ENCODE results near the gene ZNF254.
"Not testable (repeated sequence)": the region's sequence is repeated elsewhere in the genome, so short reads cannot be mapped to it uniquely, and the experiment has no call there.

The ZNF254 gene

GRCh38 chr19:24073807-24074206 lies 13.2 kb upstream of the ZNF254 start:
- no peak for DNase-seq

- no peak for DNase-seq
Observed at GRCh38 chr19:24074720-24075454, 12.1 kb upstream of the ZNF254 start.

DNA sequence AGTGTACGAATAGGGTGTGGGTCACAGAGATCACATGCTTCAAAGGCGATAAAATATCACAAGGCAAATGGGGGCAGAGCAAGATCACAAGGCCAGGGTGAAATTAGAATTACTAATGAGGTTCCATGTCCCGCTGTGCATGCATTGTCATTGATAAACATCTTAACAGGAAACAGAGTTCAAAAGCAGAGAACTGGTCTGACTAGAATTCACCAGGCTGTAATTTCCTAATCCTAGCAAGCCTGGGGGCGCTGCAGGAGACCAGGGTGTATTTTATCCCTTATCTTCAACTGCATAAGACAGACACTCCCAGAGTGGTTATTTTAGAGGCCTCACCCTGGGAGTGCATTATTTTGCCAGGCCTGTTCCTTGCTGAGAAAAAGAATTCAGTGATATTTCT lies 11.5 kb upstream of the ZNF254 start:
- DNase-seq, result not testable (repeated sequence)

DNA sequence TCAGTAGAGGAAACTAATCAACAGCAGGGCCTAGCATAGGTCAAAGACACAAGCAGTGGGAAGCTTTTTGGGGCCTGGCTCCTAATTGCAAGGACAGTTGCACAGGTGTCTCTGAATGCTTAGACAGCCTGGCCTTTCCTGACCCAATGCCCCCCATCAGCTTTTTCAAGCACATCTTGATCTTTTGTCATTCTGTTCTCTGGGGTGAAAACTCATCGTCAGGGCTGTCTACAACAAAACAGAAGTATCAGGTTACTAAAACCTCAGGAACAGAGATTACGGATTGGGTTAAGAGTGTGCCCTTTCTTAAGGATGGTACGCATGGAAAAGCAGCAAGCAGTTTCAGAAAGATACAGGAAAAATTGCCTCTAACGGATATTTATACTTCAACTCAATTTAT lies 8.3 kb upstream of the ZNF254 start:
- DNase-seq, result no peak

GRCh38 chr19:24081056-24081455 lies 5.9 kb upstream of the ZNF254 start:
- no peak for DNase-seq

DNA sequence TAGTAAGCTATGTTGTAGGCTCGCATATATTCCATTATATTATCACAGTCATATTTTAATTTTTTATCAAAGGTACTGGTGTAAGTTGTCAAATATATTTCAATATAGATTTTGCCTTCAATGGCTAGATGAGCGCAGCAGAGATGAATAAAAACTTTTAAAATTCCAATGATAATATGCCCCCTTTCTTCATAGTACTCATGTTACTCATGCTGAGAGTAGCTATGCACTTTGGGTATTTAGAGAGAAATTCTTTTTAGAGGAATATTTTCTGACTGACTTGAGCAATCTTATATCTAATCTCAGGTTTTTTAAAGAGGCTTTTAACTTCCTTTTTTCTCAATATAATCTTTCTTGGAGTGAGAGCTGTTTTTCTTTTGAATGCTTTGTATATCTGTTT lies 11.4 kb downstream of the ZNF254 start:
- DNase-seq, result no peak

DNA sequence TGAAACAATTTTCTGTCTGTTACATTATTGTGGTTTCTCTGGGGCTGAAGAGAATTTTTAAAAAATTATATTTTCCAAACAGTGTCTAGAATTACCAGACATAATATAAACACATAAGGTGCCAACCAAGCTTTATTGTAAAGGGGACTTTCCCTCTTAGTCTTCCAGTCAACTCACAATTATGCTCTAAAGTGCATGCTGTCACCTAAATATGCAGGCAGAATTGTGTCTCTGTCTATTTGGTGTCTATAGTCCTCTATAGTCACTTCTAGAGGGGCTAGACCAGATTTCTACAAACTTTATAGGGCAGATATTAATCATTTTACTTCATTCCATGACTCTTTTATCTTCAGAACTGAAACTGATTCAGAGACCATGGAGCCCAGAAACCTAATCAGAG lies 12.8 kb downstream of the ZNF254 start:
- DNase-seq, result no peak

GRCh38 chr19:24100597-24100996 lies 13.6 kb downstream of the ZNF254 start:
- not testable (repeated sequence) for DNase-seq

DNA sequence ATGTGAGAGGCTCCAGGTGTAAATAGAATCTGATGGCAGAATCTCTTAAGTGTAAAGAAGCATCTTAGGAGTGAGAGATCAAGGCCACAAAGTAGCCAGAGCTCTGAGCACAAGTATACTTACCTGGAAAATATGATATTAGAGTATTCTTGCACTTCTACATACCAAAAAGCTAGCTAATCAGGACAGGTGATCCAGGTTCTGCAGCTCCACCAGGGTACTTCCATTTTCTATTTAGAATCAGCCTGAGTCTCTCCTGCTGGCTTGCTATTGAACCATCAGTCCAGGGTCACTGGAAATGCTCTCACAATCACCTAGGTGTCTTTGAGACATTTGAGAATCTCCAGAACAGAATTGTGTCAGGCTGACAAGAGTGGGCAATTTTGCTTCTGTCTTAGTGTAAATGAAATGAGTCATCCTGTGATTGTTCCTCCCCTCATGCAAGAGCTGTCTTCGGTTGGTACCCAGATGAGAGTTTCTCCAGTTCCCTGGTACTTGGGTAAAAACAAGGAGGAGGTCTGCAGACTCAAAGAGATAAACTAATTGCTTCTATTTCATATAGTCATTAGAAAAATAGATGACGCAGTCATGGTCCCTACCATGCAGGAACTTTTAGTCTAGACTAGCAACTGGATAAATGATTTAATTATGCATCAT lies 14.6 kb downstream of the ZNF254 start:
- no peak for DNase-seq

DNA sequence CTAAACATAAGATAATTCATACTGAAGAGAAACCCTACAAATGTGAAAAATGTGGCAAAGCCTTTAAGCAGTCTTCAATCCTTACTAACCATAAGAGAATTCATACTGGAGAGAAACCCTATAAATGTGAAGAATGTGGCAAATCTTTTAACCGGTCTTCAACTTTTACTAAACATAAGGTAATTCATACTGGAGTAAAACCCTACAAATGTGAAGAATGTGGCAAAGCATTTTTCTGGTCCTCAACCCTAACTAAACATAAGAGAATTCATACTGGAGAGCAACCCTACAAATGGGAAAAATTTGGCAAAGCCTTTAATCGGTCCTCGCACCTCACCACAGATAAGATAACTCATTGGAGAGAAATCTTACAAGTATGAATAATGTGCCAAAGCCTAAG lies 40.6 kb downstream of the ZNF254 start:
- no peak for DNase-seq

DNA sequence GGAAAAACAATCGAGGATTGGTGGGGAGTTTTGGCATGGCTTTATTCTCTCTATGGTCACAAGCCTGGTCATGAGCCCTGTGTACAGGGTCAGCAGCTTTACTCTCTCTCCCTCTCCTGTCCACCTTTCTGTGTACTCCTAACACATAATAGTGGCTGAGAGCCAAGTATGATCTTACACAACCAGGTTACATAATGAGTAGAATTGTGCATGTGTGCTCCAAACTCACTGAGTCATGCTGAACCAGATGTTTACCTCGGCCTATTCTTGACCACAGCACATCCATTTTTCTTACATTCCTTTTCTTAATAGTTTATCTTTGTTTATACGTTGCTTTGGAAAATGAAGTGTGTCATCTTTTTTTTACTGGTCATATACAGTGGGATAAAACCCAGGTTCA lies 53.1 kb downstream of the ZNF254 start:
- DNase-seq, result no peak

DNA sequence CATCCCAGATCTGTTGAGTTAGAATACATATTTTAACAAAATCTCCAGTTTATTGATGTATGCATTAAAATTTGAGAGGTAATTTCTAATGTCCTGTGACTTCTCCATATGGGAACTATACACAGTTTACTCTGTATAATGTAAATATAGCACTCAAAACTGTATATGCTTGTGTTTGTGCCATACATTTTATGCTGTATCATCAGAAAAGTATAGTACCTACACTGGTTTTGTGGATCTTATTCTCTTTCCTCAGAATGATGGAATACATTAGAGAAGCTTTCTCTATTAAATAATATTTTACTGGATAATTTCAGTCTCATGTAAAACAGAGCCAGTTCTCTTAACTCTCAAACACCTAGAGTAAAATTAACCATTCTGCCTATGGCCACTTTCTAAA lies 53.6 kb downstream of the ZNF254 start:
- no peak for DNase-seq

DNA sequence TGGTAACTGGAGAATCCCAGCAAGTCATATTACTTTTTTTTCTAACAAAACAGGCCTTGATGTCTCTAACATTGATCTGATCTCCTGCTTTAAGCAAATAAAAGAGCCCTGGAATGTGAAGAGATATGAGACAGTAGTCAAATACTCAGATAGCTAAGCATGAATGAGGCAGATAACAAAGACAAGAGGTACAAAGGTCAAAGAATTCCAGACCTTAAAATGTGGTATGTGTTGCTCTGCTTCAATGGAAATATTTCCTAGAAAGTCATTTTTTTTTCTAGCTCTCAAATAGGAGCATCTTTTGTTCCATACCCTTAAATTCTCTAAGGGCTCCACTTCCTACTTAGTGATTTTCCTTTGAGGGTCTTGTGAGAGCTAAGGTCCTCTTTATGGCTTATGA lies 54.6 kb downstream of the ZNF254 start:
- no peak for DNase-seq

- no peak for DNase-seq
Observed at GRCh38 chr19:24142771-24143170, 55.8 kb downstream of the ZNF254 start.

DNA sequence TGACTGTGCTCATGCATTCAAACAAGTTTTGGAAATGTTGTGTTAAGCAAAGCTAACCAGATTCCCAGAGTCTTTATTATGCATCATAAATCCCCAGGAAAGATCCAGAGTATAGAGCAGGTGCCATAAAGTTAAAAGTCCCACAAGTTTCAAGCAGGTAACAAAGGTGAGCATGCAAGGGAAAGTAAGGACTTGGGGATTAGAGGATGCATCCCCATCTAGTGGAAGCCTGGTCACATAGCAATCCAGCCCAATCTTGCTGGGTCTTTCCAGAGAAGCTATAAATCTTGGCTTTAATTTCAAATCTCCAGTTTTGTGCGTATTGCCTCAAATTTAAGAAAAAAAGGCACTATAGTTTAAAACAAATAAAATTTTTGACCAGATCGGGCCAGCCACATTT lies 72.7 kb downstream of the ZNF254 start:
- no peak for DNase-seq

GRCh38 chr19:24166055-24166454 lies 79.1 kb downstream of the ZNF254 start:
- no peak for DNase-seq

- no peak for DNase-seq
Observed at GRCh38 chr19:24173882-24174281, 86.9 kb downstream of the ZNF254 start.

- no peak for DNase-seq
Observed at GRCh38 chr19:24177686-24178085, 90.7 kb downstream of the ZNF254 start.

DNA sequence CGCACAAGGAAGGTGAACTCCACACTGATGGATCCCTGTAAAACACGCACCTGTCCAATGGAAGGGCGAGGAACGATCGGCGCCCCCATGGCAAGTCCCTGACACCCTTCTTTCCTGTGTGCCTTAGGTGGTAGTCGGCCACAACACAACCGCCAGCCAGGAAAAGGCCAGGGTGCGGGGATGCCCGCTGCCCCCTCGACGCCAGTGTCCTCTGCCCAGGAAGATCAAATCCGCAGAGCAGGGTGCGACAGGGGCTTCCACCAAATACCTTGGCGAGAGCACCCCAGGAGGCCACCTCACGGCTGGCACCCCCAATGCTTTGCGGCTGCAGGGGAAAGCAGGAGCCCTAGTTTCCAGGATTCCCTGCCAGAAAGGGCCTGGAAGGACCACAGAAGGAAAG lies 91.2 kb downstream of the ZNF254 start:
- DNase-seq, result no peak
